Ishikawa (cell line): ENCODE data around the gene ESR1.

ENCODE experiments used
- TAF1 ChIP-seq: IDR thresholded peaks from 2 replicates; pipeline ENCODE4 v1.6.1; 2012; ENCODE audit warnings: low read depth, mild to moderate bottlenecking
- TF ChIP-seq, protein P1 (sequence below): IDR thresholded peaks from 2 replicates; pipeline ENCODE4 v1.6.1; 2012

DNA sequence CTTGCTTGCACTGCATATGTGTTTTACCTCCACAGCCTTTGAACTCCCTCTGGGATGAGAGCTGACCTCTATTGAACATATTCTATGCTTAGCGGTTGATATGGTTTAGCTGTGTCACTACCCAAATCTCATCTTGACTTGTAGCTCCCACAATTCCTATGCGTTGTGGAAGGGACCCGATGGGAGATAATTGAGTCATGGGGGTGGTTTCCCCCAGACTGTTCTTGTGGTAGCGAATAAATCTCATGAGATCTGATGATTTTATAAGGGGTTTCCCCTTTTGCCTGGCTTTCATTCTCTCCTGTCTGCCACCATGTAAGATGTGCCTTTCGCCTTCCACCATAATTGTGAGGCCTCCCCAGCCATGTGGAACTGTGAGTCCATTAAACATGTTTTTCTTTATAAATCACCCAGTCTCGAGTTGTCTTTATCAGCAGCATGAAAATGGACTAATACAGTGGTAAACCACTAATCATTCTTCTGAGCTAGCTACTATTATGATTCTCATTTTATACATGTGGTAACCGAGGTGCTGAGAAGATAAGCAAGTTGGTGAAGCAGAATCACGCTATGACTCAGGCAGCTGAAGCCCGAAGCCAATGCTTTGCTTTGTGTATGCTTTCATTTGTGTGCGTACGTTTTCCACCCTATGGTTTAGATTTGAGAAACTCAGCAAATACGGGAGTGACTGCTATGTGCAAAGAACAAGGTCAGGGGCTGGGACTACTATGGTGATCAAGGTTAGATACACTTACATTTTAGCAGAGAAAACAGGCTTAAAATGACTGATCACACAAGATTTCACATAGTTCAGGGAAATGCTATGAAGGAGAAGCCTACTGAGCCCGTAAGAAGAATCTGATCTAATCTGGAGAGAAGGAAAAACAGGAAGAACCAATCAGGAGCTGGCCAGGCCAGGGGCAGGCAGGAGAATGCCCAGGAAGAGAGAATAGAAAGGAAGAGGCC is 363.5 kb downstream of the ESR1 start:
- TF ChIP-seq, protein P1, sequence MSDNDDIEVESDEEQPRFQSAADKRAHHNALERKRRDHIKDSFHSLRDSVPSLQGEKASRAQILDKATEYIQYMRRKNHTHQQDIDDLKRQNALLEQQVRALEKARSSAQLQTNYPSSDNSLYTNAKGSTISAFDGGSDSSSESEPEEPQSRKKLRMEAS = no peak
- no peak for TF ChIP-seq TAF1
